Coronary artery (tissue), 2 donors: ENCODE data around the gene FBXO15.

ENCODE experiments used
- DNase-seq: peaks from one replicate; pipeline ENCODE4 v3.0.0-alpha.2; 2017; ENCODE audit warnings: low spot score
- H3K27ac ChIP-seq, 2 donors: fragments of 200-600 bp; sonication (generic); one replicate each; pipeline ENCODE4 v1.5.1; 2016 to 2019
- H3K4me3 ChIP-seq: fragments of 200-600 bp; sonication (generic); 2 replicates; pipeline ENCODE4 v1.5.1; 2016; ENCODE audit warnings: mild to moderate bottlenecking, moderate library complexity
- CTCF ChIP-seq: fragments of 200-600 bp; sonication (generic); IDR thresholded peaks from one replicate; pipeline ENCODE4 v1.5.1; 2019; ENCODE audit warnings: antibody characterized with exemption

Gene FBXO15

GRCh38 chr18:74097803-74098202 lies 49.8 kb downstream of the FBXO15 start:
- no peak for DNase-seq
- H3K27ac ChIP-seq: no peak overlapping the region
- no peak overlapping the region for H3K4me3 ChIP-seq
- no peak for TF ChIP-seq CTCF

- no peak for DNase-seq
- no peak for TF ChIP-seq CTCF
- H3K27ac ChIP-seq: no peak overlapping the region
- H3K4me3 ChIP-seq: no peak overlapping the region
Observed at GRCh38 chr18:74092922-74093321, 54.7 kb downstream of the FBXO15 start.

- no peak overlapping the region for H3K27ac ChIP-seq
- no peak for TF ChIP-seq CTCF
- no peak for DNase-seq
- H3K4me3 ChIP-seq: no peak overlapping the region
Observed at GRCh38 chr18:74084184-74084855, 63.3 kb downstream of the FBXO15 start.

GRCh38 chr18:74083557-74083952 lies 64.1 kb downstream of the FBXO15 start:
- TF ChIP-seq CTCF: no peak
- no peak overlapping the region for H3K4me3 ChIP-seq
- H3K27ac ChIP-seq: no peak overlapping the region
- no peak for DNase-seq

- Histone ChIP-seq H3K27ac (no peak overlapping the region), H3K4me3 (no peak overlapping the region)
- DNase-seq: no peak
- no peak for TF ChIP-seq CTCF
Observed at GRCh38 chr18:74082742-74083556, 64.7 kb downstream of the FBXO15 start.

GRCh38 chr18:74081966-74082741 lies 65.5 kb downstream of the FBXO15 start:
- H3K27ac ChIP-seq: no peak overlapping the region
- H3K4me3 ChIP-seq: no peak overlapping the region
- no peak for TF ChIP-seq CTCF
- DNase-seq: no peak
